ENCODE data around the gene SFSWAP.

GRCh38 chr12:131843527-131843926 lies 132.6 kb downstream of the SFSWAP start:
- TF ChIP-seq POLR2A (IDR thresholded peaks at IDR 0.05) (no peak), CTCF (IDR thresholded peaks at IDR 0.05) (no peak), POLR2AphosphoS5 (IDR thresholded peaks at IDR 0.05) (no peak)

Measured in sigmoid colon (tissue), 4 donors.